K562 (cell line): Measurements from ENCODE around the gene BACE1. TPM values are rescaled to one million over a fixed set of nuclear protein-coding genes. Genes with fewer than 3 reads are reported as not detected.
A peak's percentile ranks its signal among the peaks of the same experiment; 100 is the strongest.

Source experiments
- ADNP ChIP-seq: fragments of 200-800 bp; sonication (Bioruptor generic); IDR thresholded peaks from 2 replicates; pipeline ENCODE4 v1.6.1; 2016; ENCODE audit warnings: missing genetic modification characterization, missing compliant biosample characterization
- ARNT ChIP-seq, 2 experiments: fragments of 450-650 bp; IDR thresholded peaks; 2 replicates each; pipeline ENCODE4 v1.6.1; 2016; ENCODE audit warnings: mild to moderate bottlenecking in 1 of 2
- BCOR ChIP-seq: fragments of 450-650 bp; IDR thresholded peaks from 2 replicates; pipeline ENCODE4 v1.6.1; 2016
- BRD9 ChIP-seq: fragments of 450-650 bp; IDR thresholded peaks from 2 replicates; pipeline ENCODE4 v1.6.1; 2018; ENCODE audit warnings: low read depth; ENCODE audit not compliant: partially characterized antibody
- CHD4 ChIP-seq: fragments of 200-600 bp; sonication (generic); IDR thresholded peaks from 3 replicates; pipeline ENCODE4 v1.6.1; 2012; ENCODE audit warnings: low read depth, mild to moderate bottlenecking, mixed read lengths, low read length, inconsistent platforms; ENCODE audit not compliant: insufficient read depth, insufficient replicate concordance, poor library complexity, severe bottlenecking
- HDAC2 ChIP-seq: fragments of 450-650 bp; IDR thresholded peaks from 2 replicates; pipeline ENCODE4 v1.6.1; 2016; ENCODE audit warnings: mild to moderate bottlenecking
- HDAC3 ChIP-seq: fragments of 450-650 bp; IDR thresholded peaks from 2 replicates; pipeline ENCODE4 v1.6.1; 2018; ENCODE audit warnings: borderline replicate concordance, mild to moderate bottlenecking, moderate library complexity; ENCODE audit not compliant: partially characterized antibody
- KDM1A ChIP-seq, 2 experiments: fragments of 450-650 bp; IDR thresholded peaks; 2 replicates each; pipeline ENCODE4 v1.6.1; 2016; ENCODE audit warnings: mild to moderate bottlenecking in 2 of 2
- MIER1 ChIP-seq: fragments of 450-650 bp; IDR thresholded peaks from 2 replicates; pipeline ENCODE4 v1.6.1; 2016; ENCODE audit warnings: antibody characterized with exemption, mild to moderate bottlenecking, low read depth
- PHF20 ChIP-seq: fragments of 450-650 bp; IDR thresholded peaks from 2 replicates; pipeline ENCODE4 v1.6.1; 2018; ENCODE audit not compliant: partially characterized antibody
- SMARCA4 ChIP-seq: fragments of 450-650 bp; IDR thresholded peaks from 2 replicates; pipeline ENCODE4 v1.6.1; 2016
- TRIM28 ChIP-seq: fragments of 450-650 bp; IDR thresholded peaks from 2 replicates; pipeline ENCODE4 v1.6.1; 2017
- ZC3H8 ChIP-seq: fragments of 450-650 bp; IDR thresholded peaks from 2 replicates; pipeline ENCODE4 v1.6.1; 2017
- ZNF175 ChIP-seq: fragments of 200-800 bp; sonication (Bioruptor generic); IDR thresholded peaks from 2 replicates; pipeline ENCODE4 v1.6.1; 2016; ENCODE audit warnings: low read depth, mild to moderate bottlenecking, missing genetic modification characterization, missing compliant biosample characterization
- ZNF197 ChIP-seq: fragments of 200-800 bp; sonication (Bioruptor generic); IDR thresholded peaks from 2 replicates; pipeline ENCODE4 v1.6.1; 2016; ENCODE audit warnings: low read depth, missing genetic modification characterization, missing compliant biosample characterization
- ZNF316 ChIP-seq: fragments of 450-650 bp; IDR thresholded peaks from 2 replicates; pipeline ENCODE4 v1.6.1; 2016
- ZNF318 ChIP-seq, 2 experiments: fragments of 450-650 bp; IDR thresholded peaks; 2 replicates each; pipeline ENCODE4 v1.6.1; 2016; ENCODE audit warnings: mild to moderate bottlenecking in 2 of 2, borderline replicate concordance in 1 of 2, low read depth in 1 of 2, moderate library complexity in 1 of 2
- ZNF668 ChIP-seq: fragments of 250-450 bp; sonication (Bioruptor Pico); IDR thresholded peaks from 2 replicates; pipeline ENCODE4 v1.8.0; 2022; ENCODE audit warnings: mild to moderate bottlenecking, inconsistent platforms
- polyA plus RNA-seq, 8 experiments: library from polyadenylated mRNA; depleted of rRNA in 4 of 8; stranded (reverse) in 5 of 8; unstranded in 3 of 8; fragments of >200 nt; fragmentation: Nextera tagmentation in 2 of 8; fragmentation: Illumina TruSeq in 1 of 8; extraction: Ambion mirVana in 2 of 8; extraction: Trizol in 1 of 8; gene quantifications; 2 replicates each; pipeline versions ENCODE4 v1.2.1 to v1.2.3, GENCODE V29; 2011 to 2014; ENCODE audit warnings: inconsistent platforms in 1 of 8, missing spikeins in 1 of 8
- total RNA-seq, 7 experiments: library from RNA; depleted of rRNA in 6 of 7; stranded (reverse); fragments of >200 nt in 6 of 7; fragmentation: Illumina TruSeq in 2 of 7; extraction: Trizol in 2 of 7; gene quantifications; 2 replicates each; pipeline versions ENCODE4 v1.2.1 to v1.2.3, GENCODE V29; 2011 to 2021; ENCODE audit warnings: low replicate concordance in 1 of 7
- TF ChIP-seq, protein P1 (sequence below): fragments of 450-650 bp; IDR thresholded peaks from 2 replicates; pipeline ENCODE4 v1.6.1; 2016; ENCODE audit warnings: missing biosample characterization, missing genetic modification characterization

Gene BACE1
- total and polyA plus RNA-seq, 9 of the 15 experiments (the other 6 are each of a cell fraction or from before 2014, with no cell fraction given), result 0.01 to 0.25 (median 0.16) TPM; not detected in 5

DNA sequence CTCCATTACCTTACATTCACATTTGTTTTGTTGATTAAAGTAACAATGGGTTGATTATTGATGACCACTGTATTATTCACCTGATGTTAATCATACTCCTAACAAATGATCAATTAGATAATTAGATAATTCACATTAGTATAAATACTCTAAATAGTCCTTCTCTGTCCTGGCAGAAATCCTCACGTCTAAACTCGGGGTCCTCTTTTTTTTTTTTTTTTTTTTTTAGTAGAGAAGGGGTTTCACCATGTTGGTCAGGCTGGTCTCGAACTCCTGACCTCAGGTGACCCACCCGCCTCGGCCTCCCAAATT is 11.2 kb upstream of the BACE1 start (continued):
- TF ChIP-seq ZNF318 (IDR thresholded peaks at IDR 0.05; ENCODE audit: borderline replicate concordance in 1 of 2, low read depth in 1 of 2) (0 out of 4 replicates have a peak, but pooled peaks of 1 of the 2 experiments have one; percentile 43), ZC3H8 (peak; percentile 37; the same call in 1 of the 2 replicates), TRIM28 (peak; percentile 97), HDAC3 (peak; percentile 41), CHD4 (peak; percentile 25), ADNP (tag) (peak; percentile 99), HDAC2 (peak; percentile 94; the same call in 1 of the 2 replicates), ZNF316 (peak; percentile 36; the same call in 1 of the 2 replicates), ARNT (IDR thresholded peaks at IDR 0.05) (0 out of 4 replicates have a peak, but pooled peaks of 1 of the 2 experiments have one; percentile 84), ZNF175 (CRISPR knock-in tag) (peak; percentile 59; the same call in 1 of the 2 replicates), ZNF197 (CRISPR knock-in tag) (0 out of 2 replicates have a peak, but pooled peaks have one; percentile 17), PHF20 (peak; percentile 61), BRD9 (peak; percentile 63), KDM1A (IDR thresholded peaks at IDR 0.05) (peak; percentile 69 to 79; a peak in 3 of 4 replicates), BCOR (peak; percentile 93), MIER1 (0 out of 2 replicates have a peak, but pooled peaks have one; percentile 24), ZNF668 (CRISPR knock-in tag) (0 out of 2 replicates have a peak, but pooled peaks have one; percentile 61), SMARCA4 (peak; percentile 70; the same call in 1 of the 2 replicates)
- TF ChIP-seq, protein P1, sequence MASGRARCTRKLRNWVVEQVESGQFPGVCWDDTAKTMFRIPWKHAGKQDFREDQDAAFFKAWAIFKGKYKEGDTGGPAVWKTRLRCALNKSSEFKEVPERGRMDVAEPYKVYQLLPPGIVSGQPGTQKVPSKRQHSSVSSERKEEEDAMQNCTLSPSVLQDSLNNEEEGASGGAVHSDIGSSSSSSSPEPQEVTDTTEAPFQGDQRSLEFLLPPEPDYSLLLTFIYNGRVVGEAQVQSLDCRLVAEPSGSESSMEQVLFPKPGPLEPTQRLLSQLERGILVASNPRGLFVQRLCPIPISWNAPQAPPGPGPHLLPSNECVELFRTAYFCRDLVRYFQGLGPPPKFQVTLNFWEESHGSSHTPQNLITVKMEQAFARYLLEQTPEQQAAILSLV (tag), result 0 out of 2 replicates have a peak, but pooled peaks have one; percentile 33
